H1 (cell line): ENCODE results near the gene MRGPRX2. TPM values are rescaled to one million over a fixed set of nuclear protein-coding genes. Genes with fewer than 3 reads are reported as not detected.

Experiments used
- CTCF ChIA-PET: fragments of 300-600 bp; sonication (Branson Sonifier 250); formaldehyde crosslinking; loops from one replicate; lab custom pipeline; 2021; ENCODE audit not compliant: partially characterized antibody; lab: Charles Lee
- POLR2A ChIA-PET: fragments of 300-600 bp; sonication (Branson Sonifier 250); formaldehyde crosslinking; loops from one replicate; lab custom pipeline; 2021; ENCODE audit warnings: inconsistent platforms; ENCODE audit not compliant: partially characterized antibody; lab: Charles Lee
- DNase-seq, 2 experiments: peaks; one replicate each; pipeline versions ENCODE4 v3.0.0 to v3.0.0-alpha.2; 2010 to 2022; ENCODE audit warnings: low spot score in 2 of 2, low read depth in 1 of 2, mixed read lengths in 1 of 2
- FAIRE-seq: peaks from 2 replicates; lab custom pipeline; 2011; peaks lifted over from hg19 to GRCh38; lab: Jason Lieb, UNC
- H2AFZ ChIP-seq: 2 replicates; pipeline ENCODE4 v1.8.1; 2012; ENCODE audit warnings: low read length, inconsistent platforms
- H2AK5ac ChIP-seq: 2 replicates; pipeline ENCODE4 v1.6.1; 2013; ENCODE audit warnings: low read depth, low read length
- H2BK120ac ChIP-seq: replicated peaks from 2 replicates; pipeline ENCODE3; 2013; ENCODE audit warnings: low read depth, low read length, inconsistent platforms
- H2BK12ac ChIP-seq: 2 replicates; pipeline ENCODE4 v1.6.1; 2013; ENCODE audit warnings: low read depth, low read length
- H2BK15ac ChIP-seq: 2 replicates; pipeline ENCODE4 v1.6.1; 2013; ENCODE audit warnings: low read length
- H2BK20ac ChIP-seq: 2 replicates; pipeline ENCODE4 v1.6.1; 2013; ENCODE audit warnings: low read length
- H2BK5ac ChIP-seq: 2 replicates; pipeline ENCODE4 v1.6.1; 2013; ENCODE audit warnings: low read depth, low read length
- H3K14ac ChIP-seq: 2 replicates; pipeline ENCODE4 v1.6.1; 2013; ENCODE audit warnings: inconsistent platforms; ENCODE audit not compliant: insufficient read length
- H3K18ac ChIP-seq: 2 replicates; pipeline ENCODE4 v1.6.1; 2013; ENCODE audit warnings: low read length; ENCODE audit errors: extremely low read depth
- H3K23ac ChIP-seq: 2 replicates; pipeline ENCODE4 v1.6.1; 2013; ENCODE audit warnings: inconsistent platforms; ENCODE audit not compliant: insufficient read length
- H3K23me2 ChIP-seq: 2 replicates; pipeline ENCODE4 v1.6.1; 2013; ENCODE audit warnings: low read depth, low read length
- H3K27ac ChIP-seq: 2 replicates; pipeline ENCODE4 v1.6.1; 2011; ENCODE audit warnings: low read depth, low read length, inconsistent platforms
- H3K27me3 ChIP-seq, 4 experiments: replicated peaks in 1 of 4; 1 replicate in 1 of 4; 2 replicates in 3 of 4; pipeline versions ENCODE4 v1.6.1 to v1.8.1; 2011 to 2013; ENCODE audit warnings: low read length in 3 of 4, mild to moderate bottlenecking in 3 of 4, inconsistent platforms in 2 of 4, mixed read lengths in 2 of 4, moderate library complexity in 1 of 4; ENCODE audit not compliant: control insufficient read depth in 3 of 4, insufficient read depth in 3 of 4; ENCODE audit errors: extremely low read depth in 1 of 4
- H3K36me3 ChIP-seq, 4 experiments: 2 replicates each; pipeline versions ENCODE4 v1.6.1 to v1.8.1; 2011 to 2013; ENCODE audit warnings: mild to moderate bottlenecking in 4 of 4, low read length in 3 of 4, moderate library complexity in 2 of 4, control low read depth in 1 of 4, inconsistent platforms in 1 of 4; ENCODE audit not compliant: insufficient read depth in 4 of 4, control insufficient read depth in 2 of 4
- H3K4ac ChIP-seq: replicated peaks from 2 replicates; pipeline ENCODE3; 2013; ENCODE audit warnings: low read length, low read depth, mixed read lengths, inconsistent platforms; ENCODE audit not compliant: insufficient read length
- H3K4me1 ChIP-seq, 4 experiments: replicated peaks in 1 of 4; 1 replicate in 1 of 4; 2 replicates in 3 of 4; pipeline versions ENCODE4 v1.6.1 to v1.8.1; 2011 to 2013; ENCODE audit warnings: low read length in 3 of 4, inconsistent platforms in 2 of 4, mixed read lengths in 1 of 4; ENCODE audit not compliant: insufficient read depth in 4 of 4, control insufficient read depth in 3 of 4
- H3K4me2 ChIP-seq, 2 experiments: 2 replicates each; pipeline versions ENCODE4 v1.6.1 to v1.8.1; 2011 to 2013; ENCODE audit warnings: low read depth in 2 of 2, low read length in 2 of 2, control low read depth in 1 of 2, inconsistent platforms in 1 of 2, mild to moderate bottlenecking in 1 of 2; ENCODE audit not compliant: insufficient read depth in 1 of 2
- H3K4me3 ChIP-seq, 4 experiments: fragments of 200-600, 300-600 bp in 1 of 4; sonication (generic), shearing (Covaris generic), sonication (Bioruptor Twin) in 1 of 4; 2 replicates each; pipeline versions ENCODE4 v1.5.1 to v1.8.1; 2011 to 2016; ENCODE audit warnings: low read length in 4 of 4, low read depth in 3 of 4, control low read depth in 2 of 4, inconsistent platforms in 2 of 4, mild to moderate bottlenecking in 2 of 4, mixed read lengths in 1 of 4, moderate library complexity in 1 of 4; ENCODE audit not compliant: insufficient read depth in 2 of 4; ENCODE audit errors: extremely low read depth in 1 of 4
- H3K56ac ChIP-seq: replicated peaks from 2 replicates; pipeline ENCODE3; 2013; ENCODE audit warnings: low read depth, mild to moderate bottlenecking, mixed read lengths, low read length, inconsistent platforms; ENCODE audit not compliant: insufficient read length
- H3K79me1 ChIP-seq: 2 replicates; pipeline ENCODE4 v1.6.1; 2013; ENCODE audit warnings: low read depth, low read length, control low read depth
- H3K79me2 ChIP-seq, 2 experiments: 2 replicates each; pipeline versions ENCODE4 v1.6.1 to v1.8.1; 2012 to 2013; ENCODE audit warnings: low read length in 2 of 2, mild to moderate bottlenecking in 2 of 2, inconsistent platforms in 1 of 2; ENCODE audit not compliant: insufficient read depth in 2 of 2, control insufficient read depth in 1 of 2
- H3K9ac ChIP-seq, 4 experiments: replicated peaks in 1 of 4; 1 replicate in 1 of 4; 2 replicates in 3 of 4; pipeline versions ENCODE4 v1.6.1 to v1.8.1; 2011 to 2013; ENCODE audit warnings: low read depth in 3 of 4, low read length in 3 of 4, control low read depth in 2 of 4, mild to moderate bottlenecking in 2 of 4, moderate library complexity in 2 of 4, inconsistent platforms in 1 of 4; ENCODE audit errors: extremely low read depth in 1 of 4
- H3K9me3 ChIP-seq, 2 experiments: 2 replicates each; pipeline versions ENCODE4 v1.6.1 to v1.8.1; 2012 to 2013; ENCODE audit warnings: mild to moderate bottlenecking in 2 of 2, moderate library complexity in 2 of 2, control low read depth in 1 of 2, inconsistent platforms in 1 of 2, low read depth in 1 of 2, low read length in 1 of 2, mixed read lengths in 1 of 2; ENCODE audit not compliant: insufficient read depth in 2 of 2
- H4K20me1 ChIP-seq, 2 experiments: replicated peaks in 1 of 2; 2 replicates each; pipeline versions ENCODE3 to v1.8.1; 2011 to 2013; ENCODE audit warnings: inconsistent platforms in 2 of 2, low read length in 2 of 2, mild to moderate bottlenecking in 1 of 2; ENCODE audit not compliant: insufficient read depth in 2 of 2, control insufficient read depth in 1 of 2
- H4K5ac ChIP-seq: 2 replicates; pipeline ENCODE4 v1.6.1; 2013; ENCODE audit warnings: low read length, low read depth, mixed read lengths, inconsistent platforms; ENCODE audit not compliant: insufficient read length
- H4K8ac ChIP-seq: 2 replicates; pipeline ENCODE4 v1.8.0; 2013; ENCODE audit warnings: mild to moderate bottlenecking, moderate library complexity, low read length, inconsistent platforms; ENCODE audit not compliant: insufficient read depth; ENCODE audit errors: extremely low read depth
- H4K91ac ChIP-seq: replicated peaks from 2 replicates; pipeline ENCODE3; 2013; ENCODE audit warnings: low read length, mixed read lengths, inconsistent platforms; ENCODE audit not compliant: insufficient read length
- BRCA1 ChIP-seq: IDR thresholded peaks from 2 replicates; pipeline ENCODE4 v1.6.1; 2012; ENCODE audit warnings: low read depth, low read length, improper control_type of control experiment
- FOSL1 ChIP-seq: IDR thresholded peaks from 2 replicates; pipeline ENCODE4 v1.6.1; 2011; ENCODE audit warnings: mild to moderate bottlenecking, low read depth, low read length, moderate library complexity; ENCODE audit not compliant: insufficient read depth
- GABPA ChIP-seq: IDR thresholded peaks from 2 replicates; pipeline ENCODE4 v1.6.1; 2011; ENCODE audit warnings: mild to moderate bottlenecking, low read length, moderate library complexity, borderline replicate concordance; ENCODE audit not compliant: insufficient read depth
- NRF1 ChIP-seq: IDR thresholded peaks from 2 replicates; pipeline ENCODE4 v1.6.1; 2011; ENCODE audit warnings: mild to moderate bottlenecking, low read depth, low read length, improper control_type of control experiment
- RFX5 ChIP-seq: IDR thresholded peaks from 2 replicates; pipeline ENCODE4 v1.6.1; 2011; ENCODE audit warnings: low read depth, low read length, improper control_type of control experiment, borderline replicate concordance
- RNF2 ChIP-seq: fragments of 200-900, 300-1000 bp; sonication (generic); IDR thresholded peaks from 2 replicates; pipeline ENCODE4 v1.7.1; 2016; ENCODE audit warnings: borderline replicate concordance, low read depth, mild to moderate bottlenecking, antibody characterized with exemption, low read length; ENCODE audit not compliant: poor library complexity, severe bottlenecking; ENCODE audit errors: missing control alignments
- RXRA ChIP-seq: IDR thresholded peaks from 2 replicates; pipeline ENCODE4 v1.6.1; 2011; ENCODE audit warnings: low read depth, mild to moderate bottlenecking, low read length, moderate library complexity; ENCODE audit not compliant: insufficient read depth
- TAF1 ChIP-seq: IDR thresholded peaks from 2 replicates; pipeline ENCODE4 v1.6.1; 2011; ENCODE audit warnings: mild to moderate bottlenecking, low read depth, low read length
- WGBS, 2 experiments: shearing (Covaris generic) in 1 of 2; methylation state at CpG; one replicate each; pipeline versions ENCODE4 v1.1.6 to v1.1.7; 2013 to 2015; ENCODE audit warnings: low lambda C conversion rate in 2 of 2, mixed read lengths in 2 of 2, inconsistent platforms in 1 of 2, low coverage in 1 of 2, missing lambda C conversion rate in 1 of 2; ENCODE audit not compliant: insufficient replicate concordance in 2 of 2, insufficient coverage in 1 of 2, insufficient read length in 1 of 2; ENCODE audit errors: extremely low coverage in 1 of 2, missing lambda C conversion rate in 1 of 2; 5-methylcytosine and 5-hydroxymethylcytosine counted together
- polyA plus RNA-seq, 7 experiments: library from polyadenylated mRNA; depleted of rRNA in 3 of 7; stranded (reverse) in 5 of 7; unstranded in 2 of 7; fragments of >200 nt in 5 of 7; fragments of 200-250 nt in 2 of 7; gene quantifications; 1 replicate in 5 of 7; 2 replicates in 1 of 7; 4 replicates in 1 of 7; pipeline versions ENCODE4 v1.2.1 to v1.2.3, GENCODE V29; 2011 to 2013; ENCODE audit warnings: missing spikeins in 2 of 7, mixed read lengths in 2 of 7
- total RNA-seq: library from RNA; stranded (reverse); fragmentation: NEBNext Ultra II Directional; extraction: Animal tissue kit (Norgen Biotek cat#: 25700); gene quantifications from 2 replicates; pipeline ENCODE4 v1.2.1, GENCODE V29; 2021
- TF ChIP-seq, protein P1 (sequence below): IDR thresholded peaks from 2 replicates; pipeline ENCODE4 v1.6.1; 2012; ENCODE audit warnings: inconsistent platforms

Gene MRGPRX2
- total and polyA plus RNA-seq, 2 of the 8 experiments (the other 6 are each of a cell fraction or from before 2014, with no cell fraction given) = not detected

DNA sequence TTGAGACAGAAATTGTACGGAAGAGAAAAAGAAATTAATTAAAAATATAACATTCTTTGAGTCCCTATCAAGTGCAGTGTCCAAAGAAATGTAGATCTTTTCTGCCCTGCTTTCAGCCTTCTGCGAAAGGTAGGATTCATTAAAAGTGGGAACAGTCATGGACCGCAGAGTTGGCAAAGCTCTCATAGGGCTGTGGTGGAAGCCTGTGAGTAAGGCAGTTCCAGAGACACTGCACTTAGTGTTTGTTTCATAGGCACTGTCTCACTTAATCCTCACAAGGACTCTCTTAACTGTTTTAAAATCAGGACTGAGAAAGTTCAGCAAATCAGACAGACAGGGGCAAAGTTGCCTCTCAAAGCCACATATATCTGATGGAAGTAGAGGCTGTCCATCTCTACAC, 5.5 kb downstream of the MRGPRX2 start:
- H3K79me1 ChIP-seq = no peaks in the 10 kb centered on the region
- WGBS, 2 experiments = 87% methylated on average over 3 of the region's 3 CpGs; no CpG with 5 or more reads in 1 of the 2 experiments
- no peak overlapping the region for H3K56ac ChIP-seq
- no peaks in the 10 kb centered on the region for H3K36me3 ChIP-seq
- H3K4me2 ChIP-seq = no peak overlapping the region
- H3K18ac ChIP-seq = no peak overlapping the region
- no peak overlapping the region for H3K14ac ChIP-seq
- no peak overlapping the region for H3K4ac ChIP-seq
- FAIRE-seq (no peak), DNase-seq (no peak)
- H2BK5ac ChIP-seq = no peak overlapping the region
- H2BK120ac ChIP-seq = no peak overlapping the region
- no peaks in the 10 kb centered on the region for H3K9me3 ChIP-seq
- H3K27ac ChIP-seq = no peak overlapping the region
- H4K91ac ChIP-seq = no peak overlapping the region
- H4K5ac ChIP-seq = no peak overlapping the region
- H3K4me1 ChIP-seq = no peaks in the 10 kb centered on the region
- no peak overlapping the region for H2BK12ac ChIP-seq
- no peak overlapping the region for H3K23ac ChIP-seq
- CTCF ChIA-PET = interaction anchor here (1.1 to 3.2 kb wide), 3 partner anchors 16 to 280 kb away, joined by 3 to 15 read pairs (median 3); no protein-coding TSS in a partner anchor
- H2AK5ac ChIP-seq = no peak overlapping the region
- no peak overlapping the region for H2BK20ac ChIP-seq
- POLR2A ChIA-PET = no interaction called here
- no peak overlapping the region for H2AFZ ChIP-seq
- no peak overlapping the region for H2BK15ac ChIP-seq
- no peak overlapping the region for H3K4me3 ChIP-seq
- H3K79me2 ChIP-seq = no peaks in the 10 kb centered on the region
- no peaks in the 10 kb centered on the region for H3K23me2 ChIP-seq
- H3K9ac ChIP-seq = no peak overlapping the region
- no peaks in the 10 kb centered on the region for H4K20me1 ChIP-seq
- H4K8ac ChIP-seq = no peak overlapping the region
- no peaks in the 10 kb centered on the region for H3K27me3 ChIP-seq
- TF ChIP-seq TAF1 (no peak), BRCA1 (no peak), RFX5 (no peak), RXRA (no peak), RNF2 (no peak), GABPA (no peak), FOSL1 (no peak), NRF1 (no peak)
- TF ChIP-seq, protein P1, sequence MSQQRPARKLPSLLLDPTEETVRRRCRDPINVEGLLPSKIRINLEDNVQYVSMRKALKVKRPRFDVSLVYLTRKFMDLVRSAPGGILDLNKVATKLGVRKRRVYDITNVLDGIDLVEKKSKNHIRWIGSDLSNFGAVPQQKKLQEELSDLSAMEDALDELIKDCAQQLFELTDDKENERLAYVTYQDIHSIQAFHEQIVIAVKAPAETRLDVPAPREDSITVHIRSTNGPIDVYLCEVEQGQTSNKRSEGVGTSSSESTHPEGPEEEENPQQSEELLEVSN = no peak
